GM19438 (cell line): Measurements from ENCODE around the gene ABHD16A.
"Not testable (repeated sequence)": the region's sequence is repeated elsewhere in the genome, so short reads cannot be mapped to it uniquely, and the experiment has no call there.

ENCODE experiments used
- ATAC-seq: cut with Tn5 transposase; IDR thresholded peaks from one replicate; pipeline ENCODE4 v1.9.1; 2021; ENCODE audit warnings: low read depth; ENCODE audit not compliant: unreplicated experiment

Gene ABHD16A

DNA sequence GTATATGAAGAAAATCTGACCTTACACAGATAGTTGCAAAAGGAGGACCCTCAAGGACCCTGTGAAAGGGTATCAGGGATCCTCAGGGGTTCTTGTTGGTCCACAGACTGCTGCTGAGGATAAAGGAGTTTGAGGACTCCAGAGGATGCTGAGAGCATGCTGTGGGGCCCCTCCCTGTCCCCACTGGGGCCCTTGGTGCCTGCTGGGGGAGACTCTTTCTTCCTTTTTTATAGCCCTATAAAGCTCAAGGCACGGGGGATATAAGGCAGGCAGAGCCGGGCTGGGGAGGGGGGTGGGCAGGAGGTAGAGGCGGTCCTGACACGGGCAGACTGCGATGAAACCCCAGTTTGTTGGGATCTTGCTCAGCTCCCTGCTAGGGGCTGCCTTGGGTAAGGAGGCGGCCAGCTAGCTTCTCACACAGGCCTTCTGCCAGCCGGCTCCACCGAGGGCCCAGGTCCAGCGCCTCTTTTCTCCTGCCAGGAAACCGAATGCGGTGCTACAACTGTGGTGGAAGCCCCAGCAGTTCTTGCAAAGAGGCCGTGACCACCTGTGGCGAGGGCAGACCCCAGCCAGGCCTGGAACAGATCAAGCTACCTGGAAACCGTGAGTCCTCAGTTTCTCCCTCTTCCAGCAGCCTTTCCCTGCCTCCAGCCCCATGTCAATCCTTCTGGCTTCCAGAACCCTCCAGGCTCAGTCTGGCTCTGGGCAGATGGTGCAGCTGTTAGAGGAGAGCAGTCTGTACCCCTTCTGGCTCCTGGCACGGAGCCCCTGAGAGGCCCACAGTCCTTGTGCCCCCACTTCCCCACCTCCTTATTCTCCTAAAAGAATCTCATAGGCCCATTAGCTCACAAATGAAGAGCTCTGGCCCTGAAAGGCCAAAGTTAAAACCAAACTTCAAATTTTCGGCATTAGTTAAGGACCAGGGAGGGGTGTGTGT lies 12.2 kb upstream of the ABHD16A start, which contains the start of gene LY6G6D:
Gene LY6G6D (plus strand): TSS at position 327 of the 937 bp plus-strand sequence. CDS start 8 bp downstream, at position 335.
- ATAC-seq = no peak

DNA sequence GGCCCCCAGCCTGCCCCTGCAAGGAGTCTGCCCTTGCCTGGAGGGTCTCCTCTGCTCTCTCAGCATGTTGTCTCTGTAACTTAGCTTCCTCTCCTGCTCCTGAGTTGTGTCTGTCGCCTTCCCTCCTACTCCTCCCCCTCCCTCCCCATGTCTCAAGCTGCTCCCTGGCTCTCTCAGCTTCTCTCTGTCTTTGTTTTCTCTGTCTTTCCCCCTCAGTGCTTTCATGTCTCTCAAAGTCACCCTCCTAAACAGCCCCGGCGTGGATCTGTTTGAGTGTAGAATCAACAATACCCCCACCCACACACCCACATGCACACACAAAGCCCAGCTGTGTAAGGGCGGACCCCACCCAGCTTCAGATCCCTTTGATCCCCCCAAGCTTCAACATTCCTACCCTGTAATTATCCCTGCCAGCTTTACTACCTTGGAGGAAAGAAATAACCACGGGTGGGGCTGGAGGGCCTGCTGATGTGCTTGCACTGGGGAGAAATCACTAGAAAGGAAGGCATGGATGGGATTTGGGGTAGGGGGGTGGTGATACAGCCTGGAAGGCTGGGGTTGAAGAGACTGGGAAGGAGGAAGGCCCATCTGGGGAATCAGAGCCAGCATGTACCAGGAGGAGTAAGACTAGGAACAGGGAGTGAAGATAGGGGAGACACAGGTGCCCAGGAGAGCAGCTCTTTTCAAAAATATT lies 11.0 kb upstream of the ABHD16A start:
- no peak for ATAC-seq

DNA sequence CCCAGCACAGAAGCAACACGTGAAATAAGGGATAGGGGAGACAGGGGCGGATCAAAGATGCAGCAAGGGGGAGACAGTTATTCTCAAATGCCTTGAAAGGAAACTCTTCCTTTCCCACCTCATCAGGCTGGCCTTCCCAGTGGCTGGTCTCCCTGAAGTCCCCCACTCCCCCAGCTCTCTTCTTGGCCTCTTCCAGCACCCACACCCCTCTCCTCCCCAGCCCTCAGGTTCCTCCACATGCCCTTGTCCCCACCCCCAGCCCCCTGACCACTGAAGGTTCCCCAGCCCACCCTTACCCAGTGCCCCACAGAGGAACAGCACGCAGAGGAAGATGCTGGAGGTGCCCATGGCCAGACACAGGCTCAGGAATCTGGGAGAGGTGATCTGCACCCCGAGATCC lies 10.3 kb upstream of the ABHD16A start:
- ATAC-seq = no peak

DNA sequence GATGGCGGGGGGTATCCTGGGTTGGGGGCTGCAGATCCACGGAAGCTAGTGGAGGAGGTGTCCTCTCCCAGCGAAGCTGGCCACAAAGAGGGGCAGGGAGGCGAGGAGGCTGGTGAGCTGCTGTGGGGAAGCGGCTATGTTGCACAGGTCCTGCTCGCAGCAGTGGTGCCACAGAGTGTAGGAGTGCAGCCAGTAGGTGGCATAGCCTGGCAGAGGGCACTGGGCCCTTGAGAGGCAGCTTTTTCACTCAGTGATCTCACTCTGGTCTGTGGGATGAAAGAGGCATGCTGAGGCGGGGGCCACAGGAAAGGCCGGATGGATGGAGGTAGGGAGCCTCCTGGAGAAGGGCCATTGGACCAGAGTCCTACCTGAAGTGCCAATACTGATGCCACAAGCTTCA lies 9.2 kb upstream of the ABHD16A start:
- no peak for ATAC-seq

DNA sequence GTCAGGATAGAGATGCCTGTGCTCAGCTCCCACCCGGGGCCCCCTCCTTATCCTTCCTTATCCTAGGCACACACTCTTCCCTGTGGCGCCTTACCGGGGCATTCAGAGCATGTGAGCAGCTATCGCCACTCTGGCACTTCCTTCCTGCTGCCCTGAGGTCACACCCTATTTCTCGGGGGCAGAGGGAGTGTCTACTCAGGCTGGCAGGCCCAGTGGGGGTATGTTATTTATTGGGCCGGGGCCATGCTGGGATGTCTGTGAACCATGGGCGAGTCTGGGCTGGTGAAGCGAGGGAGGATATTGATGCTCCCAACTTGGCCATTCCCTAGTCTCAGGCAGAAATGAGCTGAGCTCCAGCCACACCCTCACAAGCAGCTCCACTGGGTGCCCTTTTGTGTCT lies 8.1 kb upstream of the ABHD16A start:
- no peak for ATAC-seq

DNA sequence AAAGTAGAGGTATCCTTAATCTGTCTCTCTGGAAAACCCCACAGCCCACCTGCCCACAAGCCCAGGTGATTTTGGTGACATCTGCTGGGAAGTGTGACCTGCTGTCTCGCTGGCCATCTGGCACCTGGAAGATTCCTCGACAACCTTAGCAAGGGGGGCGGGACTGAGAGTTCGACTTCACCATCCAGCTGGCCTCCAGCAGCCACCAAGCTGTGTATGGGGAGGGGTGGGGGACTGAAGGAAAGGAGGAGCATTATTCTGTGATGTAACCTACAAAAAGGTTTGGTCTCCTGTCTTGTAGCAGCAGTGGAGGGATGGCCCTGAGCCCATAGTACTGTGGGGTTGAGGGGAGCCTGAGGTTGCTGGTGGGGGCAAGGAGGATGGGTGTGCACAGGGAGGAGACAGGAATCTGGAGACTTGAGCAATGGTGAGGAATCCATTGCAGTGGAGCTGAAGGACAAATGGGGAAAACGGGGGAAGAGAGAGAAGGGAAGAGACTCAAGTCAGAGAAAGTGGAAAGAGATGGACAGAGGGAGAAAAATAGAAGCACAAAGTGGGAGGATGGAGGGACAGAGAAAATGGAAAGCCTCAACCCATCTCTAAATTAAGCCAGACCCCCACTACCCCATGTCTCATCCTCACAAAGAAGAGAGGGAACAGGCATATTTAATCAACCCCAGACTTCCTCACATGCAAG lies 7.5 kb upstream of the ABHD16A start:
- ATAC-seq = no peak

DNA sequence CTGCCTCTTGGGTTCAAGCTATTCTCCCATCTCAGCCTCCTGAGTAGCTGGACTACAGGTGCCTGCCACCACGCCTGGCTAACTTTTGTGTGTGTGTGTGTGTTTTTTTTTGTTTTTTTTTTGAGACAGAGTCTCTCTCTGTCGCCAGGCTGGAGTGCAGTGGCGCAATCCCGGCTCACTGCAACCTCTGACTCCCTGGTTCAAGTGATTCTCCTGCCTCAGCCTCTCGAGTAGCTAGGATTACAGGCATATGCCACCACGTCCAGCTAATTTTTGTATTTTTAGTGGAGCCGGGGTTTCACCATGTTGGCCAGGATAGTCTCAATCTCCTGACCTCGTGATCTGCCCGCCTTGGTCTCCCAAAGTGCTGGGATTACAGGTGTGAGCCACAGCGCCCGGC lies 6.0 kb upstream of the ABHD16A start:
- ATAC-seq = not testable (repeated sequence)

DNA sequence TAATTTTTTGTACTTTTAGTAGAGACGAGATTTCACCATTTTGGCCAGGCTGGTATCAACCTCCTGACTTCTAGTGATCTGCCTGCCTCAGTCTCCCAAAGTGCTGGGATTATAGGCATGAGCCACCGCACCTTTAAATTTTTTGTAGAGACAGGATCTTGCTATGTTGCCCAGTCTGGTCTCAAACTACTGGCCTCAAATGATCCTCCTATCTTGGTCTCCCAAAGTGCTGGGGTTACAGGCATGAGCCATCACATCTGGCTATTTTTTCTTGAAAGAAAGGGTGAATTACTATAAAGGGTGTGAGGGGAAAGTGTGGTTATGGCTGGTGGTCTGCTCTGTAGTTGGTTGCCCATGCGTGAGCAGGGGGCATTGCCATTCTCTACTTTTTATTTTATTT lies 5.1 kb upstream of the ABHD16A start:
- no peak for ATAC-seq

DNA sequence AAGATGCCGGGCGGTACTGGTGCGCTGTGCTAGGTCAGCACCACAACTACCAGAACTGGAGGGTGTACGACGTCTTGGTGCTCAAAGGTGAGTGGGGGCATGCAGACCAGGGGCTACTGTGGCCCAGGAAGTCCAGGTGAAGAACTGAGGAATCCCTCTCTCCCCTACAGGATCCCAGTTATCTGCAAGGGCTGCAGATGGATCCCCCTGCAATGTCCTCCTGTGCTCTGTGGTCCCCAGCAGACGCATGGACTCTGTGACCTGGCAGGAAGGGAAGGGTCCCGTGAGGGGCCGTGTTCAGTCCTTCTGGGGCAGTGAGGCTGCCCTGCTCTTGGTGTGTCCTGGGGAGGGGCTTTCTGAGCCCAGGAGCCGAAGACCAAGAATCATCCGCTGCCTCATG lies 4.6 kb upstream of the ABHD16A start:
- ATAC-seq = no peak

DNA sequence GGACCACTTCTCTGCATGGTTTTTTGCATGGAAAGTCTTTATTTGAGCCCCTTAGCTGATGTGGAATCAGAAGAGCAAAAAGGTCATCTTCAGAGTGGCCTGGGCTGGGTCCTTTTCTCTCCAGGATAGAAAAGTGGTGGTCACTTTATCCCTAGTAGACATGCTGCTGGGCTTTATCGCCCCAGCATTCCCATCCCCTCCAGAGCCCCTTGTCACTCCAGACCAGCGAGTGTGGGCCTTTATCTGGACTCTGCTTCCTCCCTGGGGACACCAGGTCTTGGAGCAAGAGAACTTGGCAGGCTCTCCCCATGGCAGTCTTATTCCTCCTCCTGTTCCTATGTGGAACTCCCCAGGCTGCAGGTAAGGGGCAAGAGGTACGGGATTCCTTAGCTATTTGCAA lies 3.5 kb upstream of the ABHD16A start, which contains the start of gene LY6G6F:
Gene LY6G6F (plus strand): TSS at position 268 of the 400 bp plus-strand sequence. CDS start 41 bp downstream, at position 309.
- no peak for ATAC-seq

DNA sequence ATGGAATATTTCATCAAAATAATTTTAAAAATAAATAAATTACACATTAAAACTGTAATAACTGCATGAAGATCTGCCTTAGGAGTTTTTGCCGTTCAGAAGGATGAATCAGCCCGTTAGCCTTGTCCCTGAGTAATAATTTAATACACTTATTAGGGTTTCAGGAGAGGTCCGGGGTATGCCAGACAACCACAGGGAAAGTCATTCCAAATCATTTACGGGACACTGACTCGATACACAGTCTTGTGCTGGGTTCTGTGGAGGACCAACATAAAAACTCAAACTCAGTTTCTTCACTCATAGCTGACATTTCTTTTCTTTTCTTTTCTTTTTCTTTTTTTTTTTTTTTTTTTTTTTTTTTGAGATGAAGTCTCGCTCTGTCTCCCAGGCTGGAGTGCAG lies 2.8 kb upstream of the ABHD16A start:
- ATAC-seq = no peak

DNA sequence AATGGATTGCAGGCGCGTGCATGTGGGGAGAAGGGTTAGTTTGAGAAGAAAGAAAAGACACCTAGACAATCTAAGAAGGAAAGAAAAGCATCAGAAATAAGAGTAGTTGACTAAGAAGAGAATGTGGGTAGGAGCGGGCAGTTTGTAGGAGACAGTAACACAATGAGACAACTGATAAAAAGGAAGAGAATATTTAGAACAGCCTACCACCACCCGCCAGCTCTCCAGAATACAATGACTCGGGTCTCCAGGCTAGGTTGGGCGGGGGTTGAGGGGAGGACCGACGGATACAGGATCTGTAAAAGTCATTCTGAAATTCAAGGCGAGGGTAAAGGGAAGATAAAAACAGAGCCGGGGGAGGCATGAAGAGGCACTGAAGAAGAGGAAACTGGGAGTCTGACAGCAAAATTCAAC lies 712 bp downstream of the ABHD16A start:
- no peak for ATAC-seq

DNA sequence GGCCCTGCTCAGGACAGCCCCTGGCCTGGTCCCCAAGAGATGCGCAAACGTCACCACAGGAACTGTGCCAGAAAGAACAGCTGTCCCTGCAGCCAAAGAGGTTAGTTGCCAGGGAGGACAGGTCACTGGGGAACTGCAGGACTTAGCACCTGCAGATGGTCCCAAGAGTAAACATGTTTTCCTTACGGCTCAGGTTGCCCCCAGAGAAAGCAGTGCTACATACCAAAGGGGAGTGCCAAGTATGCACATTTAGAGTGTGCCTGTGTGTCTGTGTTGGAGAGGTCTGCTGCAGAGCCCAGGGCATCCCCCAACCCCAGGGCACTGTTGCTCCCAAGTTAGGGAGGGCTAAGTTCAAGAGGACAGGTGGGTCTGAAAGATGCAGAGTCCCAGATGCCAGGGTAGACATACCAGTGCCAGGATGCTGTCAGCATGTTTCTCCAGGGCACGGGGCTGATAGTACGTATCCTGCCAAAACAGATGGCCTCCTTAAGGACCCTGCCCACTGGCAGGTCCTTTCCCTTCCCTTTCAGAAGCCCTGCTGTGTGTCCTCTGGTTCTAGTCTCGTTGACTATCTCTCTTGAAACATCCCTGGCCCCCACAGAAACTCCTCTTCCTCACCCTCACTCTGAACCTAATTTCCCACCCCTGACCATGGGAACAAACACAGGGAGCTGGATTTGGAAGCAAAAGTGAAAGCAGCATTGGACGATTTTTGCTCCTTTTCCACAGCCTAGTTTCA lies 1.3 kb downstream of the ABHD16A start:
- ATAC-seq = no peak

DNA sequence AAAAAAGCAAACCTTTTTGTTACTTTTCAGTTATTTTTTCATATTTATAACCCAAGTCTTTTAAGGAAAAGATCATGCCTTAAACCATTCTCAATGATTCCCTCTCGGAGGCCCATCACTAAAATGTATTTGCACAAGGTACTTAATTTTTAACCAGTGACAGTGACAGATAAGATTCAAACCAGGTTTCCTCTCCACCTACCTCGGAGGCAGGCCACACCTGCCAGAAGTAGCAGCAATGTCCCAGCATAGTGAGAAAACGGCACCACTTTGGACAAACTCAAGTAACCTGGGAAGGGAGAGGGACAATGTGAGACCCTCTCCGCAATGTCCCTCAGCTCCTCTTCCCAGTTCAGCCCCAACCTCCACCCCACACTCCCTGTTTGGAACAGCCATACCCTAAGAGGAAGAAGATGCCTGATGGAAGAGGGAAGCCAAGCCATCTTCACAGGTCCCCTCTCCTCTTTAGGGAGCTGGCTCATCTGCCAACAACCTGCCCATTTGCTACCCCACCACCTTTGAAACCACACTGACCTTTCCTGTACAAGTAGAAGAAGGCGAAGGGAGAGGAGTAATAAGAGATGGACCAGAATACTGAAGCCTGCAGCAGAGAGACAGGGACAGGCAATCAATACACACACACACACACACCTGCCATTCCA lies 2.3 kb downstream of the ABHD16A start:
- ATAC-seq = no peak

DNA sequence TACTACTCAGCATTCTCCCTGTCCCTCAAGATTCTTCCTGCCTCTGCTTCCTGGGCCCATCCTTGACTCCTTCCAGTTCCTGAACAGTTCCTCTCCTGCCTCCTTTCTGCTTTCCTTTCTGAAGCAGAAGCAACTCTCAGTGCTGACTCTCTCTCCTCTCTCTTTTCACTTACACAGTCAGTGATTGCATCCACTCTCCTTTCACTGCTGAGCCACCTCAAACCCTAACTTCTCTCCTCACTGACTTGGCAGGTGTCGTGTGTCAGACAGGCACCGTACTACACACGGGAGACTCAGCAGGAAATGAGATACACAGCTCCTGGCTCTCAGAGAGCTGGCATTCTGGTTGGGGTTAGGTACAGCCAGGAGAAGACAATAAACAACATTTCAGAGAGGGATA lies 5.6 kb downstream of the ABHD16A start:
- ATAC-seq = no peak

DNA sequence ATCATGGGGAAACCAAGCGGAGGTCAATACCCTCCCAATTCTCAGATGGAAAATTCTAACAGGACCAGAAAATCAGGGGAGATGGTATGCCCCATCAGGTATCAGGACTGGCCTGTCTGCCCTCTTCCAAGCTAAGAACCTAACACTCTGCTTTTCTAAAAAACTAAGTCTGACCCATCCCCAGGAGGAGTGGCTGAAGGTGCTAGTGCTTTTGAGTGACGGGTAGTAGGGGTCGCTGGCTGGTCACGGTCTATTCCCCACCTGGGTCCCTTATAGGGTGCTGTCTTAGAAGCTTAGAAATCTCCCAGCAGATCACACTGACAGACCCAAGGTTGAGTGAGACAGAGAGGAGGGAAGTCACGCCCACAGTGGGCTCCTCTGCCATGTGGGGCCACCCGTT lies 9.6 kb downstream of the ABHD16A start:
- ATAC-seq = no peak

DNA sequence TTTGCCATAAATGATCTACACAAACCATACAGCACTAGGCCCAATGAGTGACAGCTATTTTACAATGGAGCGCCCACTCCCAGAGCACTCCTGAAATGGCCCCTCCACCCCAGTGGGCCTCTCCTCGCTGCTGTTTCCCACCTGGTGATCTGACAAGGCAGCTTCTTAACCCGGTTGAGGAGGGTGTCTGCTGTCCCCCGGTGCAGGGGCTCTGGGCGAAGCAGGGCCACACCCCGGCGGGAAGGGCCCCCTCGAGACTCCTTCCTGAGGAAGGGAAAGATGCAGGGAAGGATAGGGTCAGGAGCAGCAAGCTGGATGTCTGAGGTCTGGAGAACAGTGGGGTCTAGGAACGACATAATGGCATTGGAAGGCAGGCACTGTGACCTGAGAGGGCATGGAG lies 10.2 kb downstream of the ABHD16A start:
- no peak for ATAC-seq

DNA sequence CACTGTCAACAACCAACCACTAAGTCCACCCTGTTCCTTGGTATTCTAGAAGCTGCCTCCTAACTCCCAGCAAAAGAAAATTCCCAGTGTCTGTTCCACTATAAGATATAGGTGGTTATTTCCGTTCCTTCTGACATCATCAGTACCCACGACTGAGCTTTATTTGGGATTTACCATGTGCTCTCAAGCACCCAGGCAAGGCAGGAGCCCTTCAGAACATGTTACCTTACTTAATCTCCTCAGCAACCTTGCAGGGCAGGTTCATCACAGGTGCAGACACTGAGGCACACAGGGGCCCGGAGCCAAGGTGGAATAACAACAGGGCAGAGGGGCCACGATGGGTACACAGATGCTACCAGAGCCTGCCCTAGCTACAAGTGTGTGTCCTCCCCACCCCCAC lies 10.8 kb downstream of the ABHD16A start:
- ATAC-seq = no peak

DNA sequence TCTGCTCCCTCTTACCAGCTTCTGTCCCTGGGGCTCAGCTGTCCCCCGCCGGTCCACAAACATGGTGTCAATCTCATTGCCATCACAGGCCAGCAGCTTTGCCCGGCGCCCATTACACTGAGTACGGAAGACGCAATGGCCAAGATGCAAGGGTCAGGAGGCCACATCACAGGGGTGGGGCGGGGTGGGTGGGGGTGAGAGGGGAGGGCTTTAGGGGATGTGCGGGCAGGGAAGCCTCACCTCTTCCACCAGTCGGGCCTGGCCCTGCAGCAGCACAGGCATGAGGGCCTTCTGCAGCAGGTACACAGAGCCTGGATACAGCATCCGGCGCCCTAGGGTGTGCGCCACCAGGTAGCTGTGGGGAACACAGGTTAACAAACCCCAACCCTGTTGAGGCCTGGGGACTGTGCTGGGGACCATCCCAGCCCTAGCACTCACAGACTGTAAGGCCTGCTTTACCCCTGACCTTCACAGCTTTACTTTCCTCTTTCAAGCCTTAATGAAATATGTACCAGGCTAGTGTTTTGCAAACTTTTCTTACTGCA lies 11.5 kb downstream of the ABHD16A start:
- no peak for ATAC-seq

DNA sequence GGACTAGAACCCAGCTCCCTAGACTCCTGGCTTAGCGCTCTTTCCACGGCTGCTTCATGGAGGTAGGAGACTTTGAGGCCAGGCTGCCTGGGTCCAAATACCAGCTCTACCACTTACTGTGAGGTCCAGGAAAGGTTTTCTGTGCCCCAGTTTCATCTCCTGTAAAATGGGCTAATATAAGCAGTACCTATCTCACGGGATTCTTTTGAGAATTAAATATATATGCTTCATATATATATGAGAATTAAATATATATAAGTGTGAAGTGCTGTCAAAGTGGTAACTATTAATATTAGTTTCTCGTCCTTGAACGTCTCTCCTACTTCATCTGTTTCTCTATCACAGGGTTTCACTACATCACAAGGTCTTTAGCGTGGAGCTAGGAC lies 12.1 kb downstream of the ABHD16A start:
- ATAC-seq = no peak
